HG03103 (cell line): Measurements from ENCODE around the gene MXI1.
A peak's percentile ranks its signal among the peaks of the same experiment; 100 is the strongest.

Experiments used
- ATAC-seq: cut with Tn5 transposase; IDR thresholded peaks from one replicate; pipeline ENCODE4 v1.9.1; 2021; ENCODE audit warnings: low read depth; ENCODE audit not compliant: unreplicated experiment

MXI1 gene

GRCh38 chr10:110207011-110207804 lies at the start of gene MXI1:
Gene MXI1 (plus strand): TSS chr10:110207605. CDS start chr10:110207809, 204 bp downstream.
- ATAC-seq = peak; percentile 48

- no peak for ATAC-seq
Measured at GRCh38 chr10:110158051-110159005, 49.1 kb upstream of the MXI1 start.

DNA sequence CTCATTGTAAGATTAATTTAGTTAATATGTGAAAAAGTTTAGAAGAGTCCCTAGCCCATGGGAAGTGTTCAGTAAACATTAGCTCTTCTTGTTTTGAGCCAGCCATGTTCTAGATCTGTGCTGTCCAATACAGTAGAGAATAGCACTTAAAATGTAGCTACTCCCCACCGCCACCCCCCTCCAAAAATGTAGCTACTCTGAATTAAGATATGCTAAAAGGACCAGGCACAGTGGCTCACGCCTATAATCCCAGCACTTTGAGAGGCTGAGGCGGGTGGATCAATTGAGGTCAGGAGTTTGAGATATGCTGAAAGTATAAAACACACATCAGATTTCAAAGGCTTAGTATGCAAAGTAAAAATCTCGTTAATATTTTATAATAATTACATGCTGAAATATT lies 47.3 kb upstream of the MXI1 start:
- no peak for ATAC-seq

DNA sequence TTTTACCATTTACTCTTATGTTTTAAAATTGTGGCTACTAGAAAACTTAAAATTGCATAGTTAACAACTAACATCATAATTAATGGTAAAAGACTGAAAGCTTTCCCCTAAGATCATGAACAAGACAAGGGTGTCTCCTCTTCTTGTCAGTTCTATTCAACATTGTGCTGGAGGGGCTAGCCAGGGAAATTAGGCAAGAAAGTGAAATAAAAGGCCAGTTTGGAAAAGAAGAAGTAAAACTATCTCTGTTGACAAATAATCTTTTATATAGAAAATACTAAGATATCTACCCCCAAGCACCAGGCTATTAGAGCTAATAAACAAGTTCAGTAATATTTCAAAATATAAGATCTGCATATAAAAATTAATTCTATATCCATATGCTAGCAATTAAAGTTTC lies 46.9 kb upstream of the MXI1 start:
- no peak for ATAC-seq

- ATAC-seq = no peak
Measured at GRCh38 chr10:110162741-110163145, 44.7 kb upstream of the MXI1 start.

GRCh38 chr10:110163192-110163773 lies 44.1 kb upstream of the MXI1 start:
- ATAC-seq = no peak

- ATAC-seq = no peak
Measured at GRCh38 chr10:110163841-110164240, 43.6 kb upstream of the MXI1 start.

- no peak for ATAC-seq
Measured at GRCh38 chr10:110165239-110165638, 42.2 kb upstream of the MXI1 start.

- ATAC-seq = no peak
Measured at GRCh38 chr10:110167149-110167548, 40.3 kb upstream of the MXI1 start.

- ATAC-seq = peak; percentile 45
Measured at GRCh38 chr10:110168601-110169481, 38.6 kb upstream of the MXI1 start.

DNA sequence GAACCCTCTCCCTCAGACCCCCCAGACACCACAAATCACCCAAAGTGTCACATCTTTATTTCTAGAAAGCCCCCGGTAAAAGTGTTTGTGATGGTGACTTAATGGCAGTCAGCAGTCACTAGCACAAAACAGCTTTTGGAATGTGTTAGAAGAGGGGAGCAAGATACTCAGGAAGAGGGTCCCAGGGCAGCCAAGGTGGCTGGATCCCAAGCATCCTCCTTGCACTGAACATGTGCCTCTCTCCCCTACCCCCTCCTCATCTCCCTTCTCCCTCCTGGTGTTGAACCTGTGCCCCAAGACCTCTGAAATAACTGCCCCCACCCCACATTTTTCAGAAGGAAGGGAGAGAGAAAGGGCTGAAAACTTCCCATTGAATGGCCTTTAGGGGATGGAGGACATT lies 37.8 kb upstream of the MXI1 start:
- no peak for ATAC-seq

GRCh38 chr10:110170142-110170971 lies 37.0 kb upstream of the MXI1 start:
- no peak for ATAC-seq

DNA sequence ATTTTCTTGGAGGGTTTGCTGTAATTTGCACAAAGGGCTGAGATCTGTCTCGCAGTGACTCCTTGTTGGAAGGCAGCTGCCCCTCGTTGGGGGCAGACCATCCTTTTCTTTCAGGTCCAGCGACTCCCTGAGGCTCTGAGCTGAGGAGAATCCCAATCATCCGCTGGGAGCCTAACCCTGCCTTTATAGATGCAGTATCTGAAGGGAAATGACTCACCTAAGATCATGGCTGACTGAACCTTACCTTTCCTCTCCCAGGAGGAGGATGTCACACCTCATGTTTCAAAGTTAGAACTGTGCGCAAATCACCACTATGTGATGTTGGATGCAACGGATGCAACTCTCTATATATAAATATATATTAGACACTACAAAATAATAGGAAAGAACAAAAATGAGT lies 36.4 kb upstream of the MXI1 start:
- no peak for ATAC-seq

DNA sequence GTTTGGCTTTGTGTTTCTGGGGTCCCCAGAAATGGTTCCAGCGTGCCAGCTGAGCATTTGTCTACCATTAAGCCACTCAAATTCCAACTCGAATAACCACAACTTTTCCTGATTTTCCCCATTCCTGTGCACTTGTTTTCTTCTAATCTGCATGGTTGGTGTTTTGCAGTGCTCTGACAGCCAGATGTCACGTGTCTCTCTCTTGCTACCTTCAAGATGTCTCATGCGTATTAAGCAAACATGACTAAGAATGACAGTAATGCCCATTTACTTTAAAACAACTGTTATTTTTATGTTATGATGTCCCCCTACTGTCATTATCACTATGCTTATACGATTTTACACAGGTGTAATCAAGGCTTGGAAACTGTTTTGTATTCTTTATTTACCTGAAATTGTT lies 35.2 kb upstream of the MXI1 start:
- ATAC-seq = no peak

DNA sequence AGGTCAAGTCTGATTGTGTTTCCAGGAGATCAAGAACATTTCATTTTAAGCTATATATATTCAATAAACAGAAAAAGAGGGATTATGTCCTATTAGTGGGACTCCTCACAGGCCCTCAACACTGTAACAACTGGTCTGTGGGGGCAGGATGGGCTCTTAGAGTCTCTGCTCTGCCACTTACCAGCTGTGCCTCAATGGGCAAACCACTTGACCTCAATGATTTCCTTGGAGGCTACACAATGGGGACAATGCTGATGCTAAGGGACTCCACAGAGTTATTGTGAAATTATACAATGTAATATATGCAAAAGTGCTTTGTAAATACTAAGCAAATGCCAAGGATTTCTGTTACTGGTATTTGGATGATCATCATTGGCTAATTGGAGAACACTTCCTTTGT lies 33.2 kb upstream of the MXI1 start:
- no peak for ATAC-seq

- ATAC-seq = no peak
Measured at GRCh38 chr10:110174816-110175215, 32.6 kb upstream of the MXI1 start.

DNA sequence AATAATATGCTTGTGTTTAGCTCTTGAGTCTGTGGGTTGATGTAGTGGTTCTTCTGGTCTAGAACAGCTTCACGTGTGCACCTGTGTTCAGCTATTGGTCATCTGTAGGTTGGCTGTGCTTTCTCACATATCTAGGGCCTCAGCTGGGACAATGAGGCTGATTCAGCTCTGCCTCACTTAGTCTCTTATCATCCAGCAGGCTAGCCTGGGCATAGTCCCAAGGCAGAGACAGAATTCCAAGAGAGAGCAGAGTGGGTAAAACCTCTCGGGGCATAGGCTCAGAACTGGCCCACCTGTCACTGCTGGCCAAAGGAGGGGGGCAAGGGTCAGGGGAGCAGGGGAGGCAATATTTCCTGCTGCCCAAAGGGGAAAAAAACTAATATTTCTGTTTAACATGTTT lies 32.0 kb upstream of the MXI1 start:
- no peak for ATAC-seq

DNA sequence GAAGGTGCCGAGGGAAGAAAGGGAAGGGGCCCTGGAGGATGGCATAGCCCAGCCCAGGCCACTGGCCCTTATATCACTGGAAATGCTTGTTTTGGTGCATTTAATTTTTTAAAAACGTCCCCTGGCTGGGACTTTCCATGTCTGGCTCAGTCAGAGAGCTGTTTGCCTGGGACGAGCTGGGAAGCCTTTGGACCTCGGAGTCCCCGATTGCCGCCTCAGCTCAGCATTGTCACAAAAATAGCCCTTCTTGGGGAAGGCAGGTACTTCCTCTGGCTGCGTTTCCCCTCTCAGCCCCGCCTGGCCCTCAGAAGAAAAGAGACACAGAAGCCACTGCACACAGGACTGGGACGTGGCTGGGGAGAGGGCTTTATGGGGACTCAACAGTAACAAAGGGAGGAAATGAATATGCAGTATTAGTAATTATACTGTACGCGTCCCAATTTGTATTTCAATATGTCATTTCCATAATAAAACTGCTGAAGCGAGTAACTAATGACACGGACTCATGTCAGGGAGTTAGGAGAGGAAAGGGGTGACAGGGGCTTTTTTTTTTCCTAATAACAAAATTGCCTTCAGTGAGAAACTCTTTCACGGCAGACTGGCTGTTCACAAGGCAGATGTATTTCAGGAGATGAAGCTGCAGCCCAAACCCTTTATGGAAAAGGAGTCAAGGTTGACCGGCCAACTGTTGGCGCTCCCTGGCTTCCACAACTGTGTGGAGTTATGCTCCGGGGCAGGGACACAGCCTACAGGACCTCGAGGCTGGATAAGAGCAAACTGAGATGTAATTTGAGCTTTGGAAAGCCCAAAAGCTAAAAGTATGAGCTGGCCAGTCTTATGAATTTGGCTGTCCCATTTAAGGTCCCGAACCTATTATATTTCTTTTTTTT lies 31.0 kb upstream of the MXI1 start:
- ATAC-seq = no peak
